DND-41 (cell line): ENCODE data around the gene GLUD1.
A peak's percentile ranks its signal among the peaks of the same experiment; 100 is the strongest.
"Not testable (repeated sequence)": the region's sequence is repeated elsewhere in the genome, so short reads cannot be mapped to it uniquely, and the experiment has no call there.

ENCODE experiments used
- ATAC-seq: fragments of 200-7000 bp; cut with Tn5 transposase; 3 replicates; pipeline ENCODE4 v1.9.1; 2021; ENCODE audit warnings: low read depth; ENCODE audit not compliant: insufficient read depth
- DNase-seq: peaks from one replicate; pipeline ENCODE4 v3.0.0-alpha.2; 2020
- H2AFZ ChIP-seq: 2 replicates; pipeline ENCODE4 v1.6.0; 2012; ENCODE audit warnings: low read depth, low read length
- H3K27ac ChIP-seq: 2 replicates; pipeline ENCODE4 v1.5.1; 2012; ENCODE audit warnings: low read length, inconsistent platforms
- H3K27me3 ChIP-seq: fragments of 200-600 bp; sonication (generic); 2 replicates; pipeline ENCODE4 v1.6.0; 2012; ENCODE audit warnings: low read length, mild to moderate bottlenecking, inconsistent platforms; ENCODE audit not compliant: insufficient read depth, poor library complexity
- H3K36me3 ChIP-seq: 2 replicates; pipeline ENCODE4 v1.5.1; 2012; ENCODE audit warnings: low read length, inconsistent platforms; ENCODE audit not compliant: insufficient read depth
- H3K4me1 ChIP-seq: 2 replicates; pipeline ENCODE4 v1.5.1; 2012; ENCODE audit warnings: mild to moderate bottlenecking, low read length; ENCODE audit not compliant: insufficient read depth
- H3K4me2 ChIP-seq: 2 replicates; pipeline ENCODE4 v1.6.0; 2012; ENCODE audit warnings: mild to moderate bottlenecking, moderate library complexity, low read length, inconsistent platforms; ENCODE audit not compliant: insufficient read depth
- H3K4me3 ChIP-seq, 2 experiments: fragments of 200-600 bp in 1 of 2; shearing (Covaris generic) in 1 of 2; 2 replicates each; pipeline ENCODE4 v1.5.1; 2012 to 2016; ENCODE audit warnings: inconsistent platforms in 2 of 2, low read length in 2 of 2, mild to moderate bottlenecking in 2 of 2, low read depth in 1 of 2, moderate library complexity in 1 of 2
- H3K79me2 ChIP-seq: 2 replicates; pipeline ENCODE4 v1.6.0; 2012; ENCODE audit warnings: low read length, inconsistent platforms; ENCODE audit not compliant: insufficient read depth
- H3K9ac ChIP-seq: 2 replicates; pipeline ENCODE4 v1.6.0; 2012; ENCODE audit warnings: low read depth, mild to moderate bottlenecking, inconsistent platforms, low read length, moderate library complexity
- H3K9me3 ChIP-seq: 2 replicates; pipeline ENCODE4 v1.5.1; 2012; ENCODE audit warnings: low read length, moderate library complexity, mild to moderate bottlenecking, inconsistent platforms; ENCODE audit not compliant: insufficient read depth, severe bottlenecking
- H4K20me1 ChIP-seq: 2 replicates; pipeline ENCODE4 v1.6.0; 2012; ENCODE audit warnings: low read length; ENCODE audit not compliant: insufficient read depth
- CTCF ChIP-seq: IDR thresholded peaks from 2 replicates; pipeline ENCODE4 v1.5.1; 2012; ENCODE audit warnings: borderline replicate concordance, low read length, moderate library complexity, mild to moderate bottlenecking; ENCODE audit not compliant: poor library complexity, severe bottlenecking; ENCODE audit errors: extremely low read depth
- EZH2 ChIP-seq: IDR thresholded peaks from 3 replicates; pipeline ENCODE4 v1.6.1; 2012; ENCODE audit warnings: borderline replicate concordance, low read depth, mild to moderate bottlenecking, moderate library complexity, low read length, inconsistent platforms; ENCODE audit not compliant: severe bottlenecking

GLUD1 gene

GRCh38 chr10:87094373-87095235, at the start of gene GLUD1, which contains the start of gene SHLD2:
Gene GLUD1 (minus strand): TSS chr10:87094843. CDS start chr10:87094769, 74 bp downstream.
Gene SHLD2 (plus strand): TSS chr10:87095206. CDS start chr10:87151355, 56,149 bp downstream.
- H3K27ac ChIP-seq = peak within 1 kb of the TSS; percentile 94
- DNase-seq (peak; percentile 93), ATAC-seq (peak; percentile 72)
- peaks cover 25% of the 10 kb centered on the region; the same call in 1 of the 2 replicates for H4K20me1 ChIP-seq
- peaks cover 8% of the 10 kb centered on the region for H3K36me3 ChIP-seq
- H2AFZ ChIP-seq = peak within 1 kb of the TSS; percentile 92
- H3K79me2 ChIP-seq = peaks cover 72% of the 10 kb centered on the region
- peak within 1 kb of the TSS; percentile 90 for H3K9ac ChIP-seq
- no peaks in the 10 kb centered on the region for H3K9me3 ChIP-seq
- peak within 1 kb of the TSS; percentile 85 for H3K4me2 ChIP-seq
- peak within 1 kb of the TSS; percentile 46 to 75 for H3K4me3 ChIP-seq
- H3K4me1 ChIP-seq = peaks cover 50% of the 10 kb centered on the region
- no peaks in the 10 kb centered on the region for H3K27me3 ChIP-seq
- TF ChIP-seq CTCF = no peak
- no peak for TF ChIP-seq EZH2

GRCh38 chr10:87143109-87143418, 48.4 kb upstream of the GLUD1 start:
- H3K27ac ChIP-seq, H3K79me2 ChIP-seq, H2AFZ ChIP-seq, H4K20me1 ChIP-seq, H3K9me3 ChIP-seq, ATAC-seq, H3K27me3 ChIP-seq, H3K4me2 ChIP-seq, H3K4me3 ChIP-seq, H3K4me1 ChIP-seq, H3K9ac ChIP-seq, DNase-seq, H3K36me3 ChIP-seq: not testable (repeated sequence)

- H3K79me2 ChIP-seq, ATAC-seq, H2AFZ ChIP-seq, H3K9me3 ChIP-seq, H3K36me3 ChIP-seq, H3K4me2 ChIP-seq, H3K27ac ChIP-seq, DNase-seq, H3K27me3 ChIP-seq, H3K4me1 ChIP-seq, H4K20me1 ChIP-seq, H3K9ac ChIP-seq, H3K4me3 ChIP-seq: not testable (repeated sequence)
Observed at GRCh38 chr10:87142230-87143108, 47.8 kb upstream of the GLUD1 start.

GRCh38 chr10:87137478-87137877, 42.8 kb upstream of the GLUD1 start:
- H3K4me1 ChIP-seq, H3K9ac ChIP-seq, H3K36me3 ChIP-seq, H4K20me1 ChIP-seq, H3K27me3 ChIP-seq, H3K27ac ChIP-seq, ATAC-seq, H3K4me2 ChIP-seq, H3K4me3 ChIP-seq, H3K79me2 ChIP-seq, H2AFZ ChIP-seq, DNase-seq, H3K9me3 ChIP-seq: not testable (repeated sequence)

GRCh38 chr10:87134440-87134839, 39.8 kb upstream of the GLUD1 start:
- H4K20me1 ChIP-seq, DNase-seq, H3K9ac ChIP-seq, H3K4me2 ChIP-seq, H3K4me3 ChIP-seq, H3K36me3 ChIP-seq, H3K4me1 ChIP-seq, H3K79me2 ChIP-seq, H3K27ac ChIP-seq, H3K27me3 ChIP-seq, H3K9me3 ChIP-seq, H2AFZ ChIP-seq, ATAC-seq: not testable (repeated sequence)

- not testable (repeated sequence) for ATAC-seq
Observed at GRCh38 chr10:87133936-87134335, 39.3 kb upstream of the GLUD1 start.

GRCh38 chr10:87132176-87132575, 37.5 kb upstream of the GLUD1 start:
- H3K4me2 ChIP-seq, H3K9ac ChIP-seq, H3K79me2 ChIP-seq, DNase-seq, H3K9me3 ChIP-seq, H3K36me3 ChIP-seq, H3K27ac ChIP-seq, H3K4me1 ChIP-seq, H4K20me1 ChIP-seq, H2AFZ ChIP-seq, ATAC-seq, H3K4me3 ChIP-seq, H3K27me3 ChIP-seq: not testable (repeated sequence)

More at GRCh38 chr10:87133936-87134335, 39.3 kb upstream of the GLUD1 start:
- H3K9me3 ChIP-seq, H4K20me1 ChIP-seq, H3K79me2 ChIP-seq, H3K4me1 ChIP-seq, H3K9ac ChIP-seq, H3K36me3 ChIP-seq, H2AFZ ChIP-seq, H3K4me2 ChIP-seq, H3K4me3 ChIP-seq, DNase-seq, H3K27me3 ChIP-seq, H3K27ac ChIP-seq: not testable (repeated sequence)
